Activated CD4-positive, alpha-beta T cell treated with anti-CD3 and anti-CD28 coated beads, Interleukin-2, amount 50 U/mL, for 1 hour (primary cell): ENCODE measurements around the gene SMCO3.
A peak's percentile ranks its signal among the peaks of the same experiment; 100 is the strongest.

Experiments used
- DNase-seq: peaks from one replicate; pipeline ENCODE4 v3.0.0-alpha.2; 2020

SMCO3 gene

DNA sequence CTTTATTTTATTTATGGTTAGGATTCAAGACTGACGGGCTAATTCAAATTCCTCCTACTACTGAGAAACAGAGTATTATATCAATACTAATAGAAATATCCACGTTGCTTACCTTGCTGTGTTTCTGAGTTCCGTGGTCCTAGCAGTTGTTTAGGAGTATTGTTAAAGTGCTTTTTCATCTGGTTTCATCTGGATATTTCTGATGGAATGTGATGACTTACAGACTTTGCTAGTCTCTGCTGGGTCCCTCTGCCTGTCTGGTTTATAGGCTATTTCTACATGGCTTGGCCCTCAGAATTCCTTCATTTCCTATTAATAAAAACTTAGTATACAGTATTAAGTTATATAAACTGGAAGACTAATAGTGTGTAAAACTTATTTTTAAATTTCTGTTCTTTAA lies at the start of gene SMCO3:
Gene SMCO3 (minus strand): TSS at position 169 of the 400 bp plus-strand sequence. CDS start 7,502 bp downstream, outside the sequence.
- no peak for DNase-seq

DNA sequence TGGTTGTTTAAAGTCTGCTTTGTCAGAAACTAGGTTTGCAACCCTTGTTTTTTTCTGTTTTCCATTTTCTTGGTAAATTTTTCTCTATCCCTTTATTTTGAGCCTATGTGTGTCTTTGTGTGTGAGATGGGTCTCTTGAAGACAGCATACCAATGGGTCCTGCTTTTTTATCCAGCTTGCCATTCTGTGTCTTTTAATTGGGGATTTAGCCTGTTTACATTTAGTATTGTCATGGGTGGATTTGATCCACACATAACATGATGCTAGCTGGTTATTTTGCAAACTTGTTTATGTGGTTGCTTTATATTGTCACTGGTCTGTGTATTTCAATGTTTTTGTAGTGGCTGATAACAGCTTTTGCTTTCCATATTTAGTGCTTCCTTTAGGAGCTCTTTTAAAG lies 46.5 kb upstream of the SMCO3 start:
- DNase-seq: no peak

GRCh38 chr12:14858513-14858912 lies 44.5 kb upstream of the SMCO3 start:
- DNase-seq: no peak

DNA sequence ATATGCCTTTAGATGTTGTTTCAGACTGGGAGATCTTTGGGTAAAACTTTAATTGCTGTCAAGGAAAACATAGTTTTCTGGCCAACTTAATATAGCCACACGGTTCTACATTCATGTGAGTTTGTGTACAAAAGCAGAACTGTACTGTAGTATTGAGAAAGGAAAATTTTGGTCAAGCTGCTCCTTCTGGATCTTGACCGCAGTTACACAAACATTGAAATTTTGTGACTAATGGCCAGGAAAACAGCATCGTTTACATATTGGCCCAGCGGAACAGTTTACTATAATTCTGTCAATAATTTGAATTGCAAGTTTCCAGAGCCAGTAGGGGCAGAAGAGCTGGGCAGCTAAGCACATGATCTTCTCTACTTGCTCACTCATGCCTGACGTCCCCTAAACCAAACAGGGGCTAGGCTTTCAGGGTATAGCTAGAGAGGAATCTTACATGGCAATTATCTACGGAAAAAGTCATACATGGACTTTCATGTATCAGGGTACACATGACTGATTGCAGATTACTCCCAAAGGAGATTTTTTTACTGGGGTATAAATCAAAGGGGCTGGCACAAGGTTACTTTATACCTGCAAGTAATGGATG lies 40.7 kb upstream of the SMCO3 start:
- DNase-seq: no peak

DNA sequence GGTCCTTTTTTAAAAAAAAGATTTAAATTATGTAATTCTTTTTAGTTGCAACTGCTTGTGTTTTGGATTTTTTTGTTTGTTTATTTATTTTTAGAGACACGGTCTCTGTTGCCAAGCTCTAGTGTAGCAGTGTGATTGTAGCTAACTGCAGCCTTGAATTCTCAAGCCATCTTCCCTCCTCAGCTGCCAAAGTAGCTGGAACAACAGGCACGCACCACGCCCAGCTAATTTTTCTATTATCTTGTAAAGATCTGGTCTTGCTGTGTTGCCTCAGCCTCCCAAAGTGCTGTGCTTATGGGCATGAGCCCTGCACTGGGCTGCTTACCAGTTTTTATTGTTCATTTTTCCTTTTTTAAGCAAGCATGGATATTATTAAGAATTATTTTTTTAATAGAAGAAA lies 40.0 kb upstream of the SMCO3 start:
- DNase-seq: no peak

DNA sequence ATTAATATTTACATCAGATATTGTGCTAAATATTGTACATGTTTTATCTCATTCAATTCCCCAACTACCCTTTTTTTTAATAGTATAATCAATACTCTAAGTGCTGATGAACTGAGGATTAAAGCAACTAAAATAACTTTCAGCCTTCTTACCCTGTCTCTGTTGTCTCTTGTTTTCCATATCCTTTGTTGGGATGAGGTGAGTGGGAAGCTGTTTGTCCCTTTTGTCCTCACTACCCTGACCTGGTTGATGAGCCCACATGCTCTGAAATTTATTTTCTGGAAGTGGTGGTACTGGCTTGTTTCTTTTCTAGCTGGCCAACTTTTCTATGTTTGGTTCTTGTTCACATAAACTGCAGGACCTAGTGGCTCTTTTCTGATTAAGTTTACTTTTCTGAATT lies 38.9 kb upstream of the SMCO3 start:
- DNase-seq: no peak

GRCh38 chr12:14850929-14851663 lies 37.1 kb upstream of the SMCO3 start:
- DNase-seq: no peak

DNA sequence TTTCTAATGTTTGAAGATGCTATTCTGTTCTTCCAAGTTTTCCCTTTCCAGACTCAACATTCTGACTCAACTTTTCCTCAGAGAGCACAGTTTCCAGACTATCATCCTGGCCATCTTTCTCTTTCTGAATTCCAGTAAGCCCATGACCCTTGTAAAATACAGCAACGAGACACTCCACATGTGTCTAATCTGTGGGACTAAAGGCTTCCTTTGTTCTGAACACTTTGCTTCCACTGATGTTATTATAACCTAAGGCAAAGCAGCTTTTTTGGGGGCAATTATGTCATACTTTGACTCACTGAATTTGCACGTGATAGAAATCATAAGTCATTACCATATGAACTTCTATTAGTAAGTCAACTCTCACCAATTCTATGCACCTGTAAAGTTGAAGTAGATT lies 35.7 kb upstream of the SMCO3 start:
- no peak for DNase-seq

DNA sequence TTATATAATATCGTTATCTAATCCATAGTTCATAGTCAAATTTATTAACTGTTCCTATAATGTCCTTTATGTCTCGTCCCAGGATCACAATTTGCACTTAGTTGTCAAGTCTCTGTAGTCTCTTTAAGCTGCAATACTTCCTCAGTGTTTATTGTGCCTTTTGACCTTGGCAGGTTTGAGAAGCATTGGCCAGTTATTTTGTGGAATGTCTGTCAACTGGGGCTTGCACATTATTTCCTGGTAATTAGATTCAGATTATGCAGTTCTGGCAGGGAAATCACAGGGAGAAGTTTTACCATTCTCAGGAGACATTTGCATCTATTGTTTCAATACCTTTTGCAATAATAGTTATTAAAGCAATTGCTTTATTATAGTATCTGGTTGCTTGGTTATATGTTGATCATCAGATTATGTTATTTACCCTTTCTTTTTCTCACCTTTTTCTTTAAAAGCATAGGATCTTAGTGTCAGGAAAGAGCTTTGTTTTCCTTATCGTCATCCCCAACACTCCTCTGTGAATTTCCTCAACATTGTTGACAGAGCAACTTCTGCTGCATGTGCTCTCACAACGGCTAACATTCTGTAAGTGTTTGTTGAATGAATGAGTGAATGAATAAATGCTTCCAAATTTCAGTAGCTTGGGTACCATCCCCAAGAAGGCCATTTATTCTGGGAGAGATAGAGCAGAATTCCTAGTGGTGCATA lies 33.0 kb upstream of the SMCO3 start:
- DNase-seq: no peak

- DNase-seq: no peak
Observed at GRCh38 chr12:14846042-14846587, 32.1 kb upstream of the SMCO3 start.

DNA sequence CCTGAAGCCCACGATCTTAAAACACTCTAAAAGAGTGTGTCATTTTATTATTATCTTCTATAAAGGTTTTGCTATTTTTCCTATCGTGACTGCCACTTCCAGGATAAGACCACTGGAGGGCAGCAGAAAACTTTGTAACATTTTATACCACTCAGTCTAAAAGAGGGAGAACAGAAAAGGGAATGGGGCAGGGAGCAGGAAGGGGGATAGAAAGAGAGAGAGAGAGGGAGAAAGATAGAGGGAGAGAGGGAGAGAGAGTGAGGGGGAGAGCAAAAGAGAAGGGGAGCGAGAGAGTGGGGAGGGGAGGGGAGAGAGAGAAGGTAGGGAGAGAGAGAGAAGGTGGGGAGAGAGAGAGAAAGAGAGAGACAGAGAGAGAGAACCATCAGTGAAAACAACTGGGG lies 31.4 kb upstream of the SMCO3 start:
- peak; percentile 35 for DNase-seq

GRCh38 chr12:14844401-14844800 lies 30.4 kb upstream of the SMCO3 start:
- no peak for DNase-seq

DNA sequence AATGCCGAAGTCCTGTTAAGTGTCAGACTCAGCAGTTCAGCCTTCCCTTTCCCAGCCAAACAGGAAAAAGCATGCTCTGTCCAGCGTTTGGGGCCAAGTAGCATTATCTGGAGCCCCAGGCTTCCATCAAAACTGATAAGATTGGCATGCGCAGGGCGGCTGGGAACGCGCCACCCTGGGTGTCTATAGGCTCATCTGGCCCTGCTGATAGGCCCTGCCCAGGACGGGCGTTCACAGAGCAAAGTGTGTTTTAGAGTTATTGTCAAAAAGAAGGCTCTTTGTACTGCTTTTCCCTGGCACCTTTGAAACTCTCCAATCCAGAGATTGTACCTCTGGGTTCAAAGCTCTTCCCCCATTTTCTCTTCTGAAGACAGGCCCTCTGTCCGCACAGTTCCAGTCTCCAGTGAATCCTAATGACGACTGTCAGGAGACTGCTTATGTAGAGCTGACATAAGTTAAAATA lies 29.5 kb upstream of the SMCO3 start, which contains the start of gene ART4:
Gene ART4 (minus strand): TSS at position 102 of the 463 bp plus-strand sequence. CDS start 413 bp downstream, outside the sequence.
- no peak for DNase-seq

GRCh38 chr12:14842315-14842714 lies 28.3 kb upstream of the SMCO3 start:
- DNase-seq: no peak

DNA sequence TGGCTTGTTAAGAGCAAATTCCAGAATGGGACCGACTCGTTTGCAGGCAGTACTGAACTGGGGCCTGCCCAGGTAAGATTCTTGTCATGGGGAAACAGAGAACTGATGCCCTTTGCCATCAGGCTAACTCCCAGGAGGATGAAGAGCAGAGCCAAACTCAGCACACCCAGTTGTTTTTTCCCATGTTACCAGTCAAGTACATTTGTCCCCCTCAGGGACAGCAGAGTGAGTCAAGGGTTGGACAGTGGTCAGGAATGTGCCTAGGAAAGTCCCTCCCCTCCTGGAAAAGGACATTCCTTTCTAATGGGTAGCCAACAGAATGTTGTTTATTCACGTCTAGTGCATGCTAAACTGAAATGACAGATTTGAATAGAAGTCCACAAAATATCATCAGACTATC lies 27.8 kb upstream of the SMCO3 start:
- no peak for DNase-seq

DNA sequence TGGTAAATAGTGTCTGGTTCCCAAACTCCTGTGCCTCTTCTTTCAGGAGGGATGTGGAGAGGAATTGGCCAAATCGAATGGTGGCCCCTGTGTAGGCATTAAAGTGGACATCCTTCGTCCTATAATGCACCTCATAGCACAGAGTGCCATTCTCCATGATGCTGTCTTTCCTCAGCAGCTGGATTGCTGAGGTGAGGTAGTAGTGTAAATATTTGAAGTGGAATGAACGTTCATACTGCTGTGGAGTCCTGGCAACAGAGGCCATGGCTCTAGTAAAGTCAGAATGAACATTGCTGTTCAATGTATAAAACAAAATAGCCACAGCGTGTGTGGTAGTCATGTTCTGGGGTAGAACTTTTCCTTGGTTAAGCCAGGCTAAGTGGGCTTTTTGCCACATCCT lies 26.6 kb upstream of the SMCO3 start:
- no peak for DNase-seq

GRCh38 chr12:14839262-14839661 lies 25.3 kb upstream of the SMCO3 start:
- no peak for DNase-seq

DNA sequence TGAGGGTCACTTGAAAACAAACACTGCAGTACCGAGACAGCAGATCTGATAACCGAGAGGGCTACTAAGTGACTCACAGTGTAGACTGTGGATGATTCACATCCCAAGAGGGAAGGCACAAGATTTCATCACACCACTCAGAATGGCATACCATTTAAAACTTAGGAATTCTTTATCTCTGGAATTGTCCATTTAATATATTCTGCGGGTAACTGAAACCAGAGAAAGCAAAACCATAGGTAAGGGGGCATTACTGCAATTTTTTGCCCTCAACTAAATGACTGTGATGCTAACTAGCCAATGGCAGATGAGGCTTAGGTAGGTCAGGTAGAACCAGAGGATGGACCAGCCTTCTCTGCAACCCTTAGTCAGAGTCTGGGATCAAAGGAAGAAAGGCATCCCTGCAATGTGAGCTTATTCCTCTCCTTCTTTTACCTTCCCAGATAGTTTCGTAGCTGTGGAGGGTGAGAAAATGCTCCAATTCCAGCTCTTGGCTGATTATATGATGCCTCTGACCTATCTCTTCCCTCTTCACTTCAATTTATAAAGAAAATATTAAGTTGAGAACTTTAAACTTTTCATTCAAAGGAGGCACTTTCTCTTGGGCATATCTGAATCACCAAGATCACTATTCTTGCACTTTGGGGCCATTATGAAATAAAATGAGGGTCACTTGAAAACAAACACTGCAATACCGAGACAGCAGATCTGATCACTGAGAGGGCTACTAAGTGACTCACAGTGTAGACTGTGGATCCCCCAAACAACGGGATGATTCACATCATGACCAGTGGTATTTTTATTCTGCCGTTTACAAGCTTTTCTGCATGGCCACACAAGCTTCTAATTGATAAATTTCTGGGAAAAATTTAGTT lies 22.6 kb upstream of the SMCO3 start:
- DNase-seq: no peak

- no peak for DNase-seq
Observed at GRCh38 chr12:14834509-14834908, 20.5 kb upstream of the SMCO3 start.

DNA sequence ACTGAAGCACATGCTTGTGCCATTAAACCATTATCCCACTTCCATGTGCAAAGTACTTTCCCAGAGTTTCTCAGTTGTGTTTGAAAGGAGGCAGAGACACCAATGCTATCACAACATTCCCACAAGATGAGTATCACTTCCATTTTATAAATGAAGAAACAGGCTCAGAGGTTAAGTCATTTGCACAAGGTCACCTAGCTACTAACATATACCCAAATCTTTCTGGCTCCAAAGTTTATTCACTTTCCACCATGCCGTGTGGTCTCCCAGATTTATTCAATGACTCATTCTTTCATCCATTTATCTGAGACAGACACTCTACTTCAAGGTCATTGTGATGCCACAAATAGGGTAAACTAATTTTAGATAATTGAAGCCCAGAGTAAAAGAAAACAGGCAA lies 20.0 kb upstream of the SMCO3 start:
- DNase-seq: no peak

- DNase-seq: no peak
Observed at GRCh38 chr12:14833336-14833735, 19.4 kb upstream of the SMCO3 start.

DNA sequence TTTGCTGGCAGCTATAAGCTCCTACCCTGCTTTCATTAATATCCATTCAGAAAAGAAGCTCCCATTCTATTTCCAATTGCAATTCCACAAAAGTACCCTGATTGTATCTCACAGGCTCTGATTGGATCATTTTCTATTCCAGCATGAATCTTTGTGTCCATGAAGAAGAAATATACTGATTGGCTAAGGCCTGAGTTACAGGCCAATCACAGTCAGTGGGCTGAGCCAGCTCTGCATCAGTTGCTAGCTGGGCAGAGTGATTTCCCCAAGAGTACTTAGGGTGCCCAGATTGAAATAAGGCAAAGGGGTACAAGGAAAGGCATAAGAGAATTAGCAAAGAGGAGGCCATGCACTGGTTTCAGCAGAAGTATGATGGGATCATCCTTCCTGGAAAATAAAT lies 14.9 kb upstream of the SMCO3 start:
- no peak for DNase-seq

DNA sequence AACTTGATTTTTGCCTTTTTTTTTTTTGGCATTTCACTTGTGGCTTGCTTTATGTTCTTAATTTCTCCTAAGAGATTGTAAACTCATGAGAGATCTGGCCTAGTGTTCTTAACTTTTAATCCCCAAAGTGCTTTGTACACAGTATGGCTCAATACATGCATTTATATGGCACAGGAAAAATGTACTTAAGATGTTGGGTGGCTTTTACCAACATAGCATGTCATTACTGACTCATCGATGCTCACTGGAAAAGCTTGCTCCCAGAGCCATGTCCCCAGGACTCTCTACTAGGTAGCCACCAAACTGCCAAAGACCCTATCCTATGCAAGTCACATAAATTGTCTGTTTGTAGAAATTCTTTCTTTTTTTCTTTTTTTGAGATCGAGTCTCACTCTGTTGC lies 13.1 kb upstream of the SMCO3 start:
- DNase-seq: no peak
